Spleen (tissue), 7 donors: Measurements from ENCODE around the gene CRELD2.

Source experiments
- POLR2A ChIP-seq, 3 donors: fragments of 450-650 bp; IDR thresholded peaks; one replicate each; pipeline ENCODE4 v1.5.1; 2017; ENCODE audit warnings: antibody characterized with exemption in 3 of 3, mild to moderate bottlenecking in 1 of 3
- TF ChIP-seq, protein P1 (sequence below), 11 experiments: fragments of 200-600 bp in 7 of 11; fragments of 450-650 bp in 4 of 11; sonication (generic) in 4 of 11; IDR thresholded peaks in 8 of 11; conservative IDR thresholded peaks in 3 of 11; 1 replicate in 7 of 11; 2 replicates in 4 of 11; pipeline versions ENCODE4 v1.4.0 to v1.8.0; 2016 to 2021; ENCODE audit warnings: antibody characterized with exemption in 11 of 11, inconsistent platforms in 4 of 11, mild to moderate bottlenecking in 1 of 11
- donor health status: DM: no; HTN: no; CAD: no; lungs with moderate emphysema.
- donor health status: DM: no; HTN: no; CAD: no.
- donor health status: DM: no; HTN: no; CAD: no.

DNA sequence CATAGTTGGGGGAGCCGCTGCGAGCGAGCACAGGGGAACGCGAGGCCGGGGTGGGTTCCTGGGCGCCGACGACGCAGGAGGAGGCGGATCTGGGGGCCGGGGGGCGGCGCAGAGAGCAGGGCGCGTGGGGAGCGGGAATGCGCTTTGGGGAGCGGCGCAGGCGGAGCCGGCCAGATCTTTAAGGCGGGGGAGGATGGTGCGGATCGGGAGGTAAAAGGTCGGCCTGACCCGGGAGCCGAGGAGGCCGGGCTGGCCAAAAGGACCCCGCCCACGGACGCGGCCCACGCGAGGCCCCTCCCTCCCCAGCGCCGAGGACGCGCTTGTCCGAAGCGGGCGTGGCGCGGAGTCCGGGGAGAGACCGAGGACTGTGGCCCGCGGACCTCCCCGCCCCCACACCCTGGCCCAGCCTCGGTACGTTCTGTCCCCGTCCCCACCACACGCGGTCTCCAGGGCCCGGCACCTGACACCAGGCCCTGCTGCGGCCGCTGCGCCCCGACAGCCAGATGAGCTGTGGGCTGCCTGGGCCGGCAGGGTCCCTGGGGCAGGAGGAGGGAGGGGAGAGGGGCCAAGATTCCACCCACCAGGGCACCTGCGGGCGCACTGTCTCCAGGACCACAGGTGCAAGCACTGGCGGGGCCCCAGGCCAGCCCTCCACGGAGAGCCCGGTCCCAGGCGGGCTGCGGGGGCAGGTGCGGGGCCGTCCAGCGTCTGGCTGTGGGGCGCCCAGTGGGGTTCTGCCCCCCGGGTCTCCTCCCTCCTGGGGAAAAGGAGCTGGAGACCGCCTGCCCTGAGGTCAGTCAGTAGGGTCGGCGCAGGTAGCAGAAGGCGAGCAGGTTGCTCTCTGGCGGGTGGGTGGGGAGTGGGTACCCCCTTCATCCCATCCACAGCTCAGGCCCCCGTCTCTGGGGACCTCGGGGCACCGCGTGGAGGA, 53.1 kb downstream of the CRELD2 start:
- TF ChIP-seq, protein P1, sequence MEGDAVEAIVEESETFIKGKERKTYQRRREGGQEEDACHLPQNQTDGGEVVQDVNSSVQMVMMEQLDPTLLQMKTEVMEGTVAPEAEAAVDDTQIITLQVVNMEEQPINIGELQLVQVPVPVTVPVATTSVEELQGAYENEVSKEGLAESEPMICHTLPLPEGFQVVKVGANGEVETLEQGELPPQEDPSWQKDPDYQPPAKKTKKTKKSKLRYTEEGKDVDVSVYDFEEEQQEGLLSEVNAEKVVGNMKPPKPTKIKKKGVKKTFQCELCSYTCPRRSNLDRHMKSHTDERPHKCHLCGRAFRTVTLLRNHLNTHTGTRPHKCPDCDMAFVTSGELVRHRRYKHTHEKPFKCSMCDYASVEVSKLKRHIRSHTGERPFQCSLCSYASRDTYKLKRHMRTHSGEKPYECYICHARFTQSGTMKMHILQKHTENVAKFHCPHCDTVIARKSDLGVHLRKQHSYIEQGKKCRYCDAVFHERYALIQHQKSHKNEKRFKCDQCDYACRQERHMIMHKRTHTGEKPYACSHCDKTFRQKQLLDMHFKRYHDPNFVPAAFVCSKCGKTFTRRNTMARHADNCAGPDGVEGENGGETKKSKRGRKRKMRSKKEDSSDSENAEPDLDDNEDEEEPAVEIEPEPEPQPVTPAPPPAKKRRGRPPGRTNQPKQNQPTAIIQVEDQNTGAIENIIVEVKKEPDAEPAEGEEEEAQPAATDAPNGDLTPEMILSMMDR (IDR thresholded peaks at IDR 0.05 in 8 of 11, conservative IDR thresholded peaks at IDR 0.05 in 3 of 11), result no peak
- no peak for TF ChIP-seq POLR2A (IDR thresholded peaks at IDR 0.05)
